Body of pancreas (tissue), 4 donors: ENCODE measurements around the gene PTGS2. TPM values are rescaled to one million over a fixed set of nuclear protein-coding genes. Genes with fewer than 3 reads are reported as not detected.

ENCODE experiments used
- ATAC-seq: fragments of 150-250 bp; one replicate; pipeline ENCODE4 v1.9.1; 2016
- DNase-seq, 4 donors: peaks; one replicate each; pipeline ENCODE4 v3.0.0-alpha.2; 2019
- H3K27ac ChIP-seq, 4 donors: fragments of 200-600 bp; sonication (generic); 1 replicate in 3 of 4; 2 replicates in 1 of 4; pipeline versions ENCODE4 v1.5.1 to v1.6.1; 2016 to 2019; ENCODE audit warnings: mild to moderate bottlenecking in 1 of 4, mixed read lengths in 1 of 4, moderate library complexity in 1 of 4
- H3K27me3 ChIP-seq, 2 donors: fragments of 200-600 bp; sonication (generic); one replicate each; pipeline ENCODE4 v1.6.0; 2016; ENCODE audit warnings: mild to moderate bottlenecking in 1 of 2
- H3K36me3 ChIP-seq, 2 donors: fragments of 200-600 bp; sonication (generic); replicated peaks in 1 of 2; 2 replicates each; pipeline ENCODE4 v1.5.1; 2016; ENCODE audit warnings: low read depth in 2 of 2; ENCODE audit not compliant: insufficient read depth in 1 of 2
- H3K4me1 ChIP-seq: fragments of 200-600 bp; sonication (generic); one replicate; pipeline ENCODE4 v1.6.0; 2016
- H3K4me3 ChIP-seq, 2 donors: fragments of 200-600 bp; sonication (generic); 1 replicate in 1 of 2; 2 replicates in 1 of 2; pipeline ENCODE4 v1.5.1; 2016 to 2019
- H3K9me3 ChIP-seq, 3 donors: fragments of 200-600 bp; sonication (generic); 1 replicate in 2 of 3; 2 replicates in 1 of 3; pipeline ENCODE4 v1.5.1; 2016
- POLR2A ChIP-seq, 3 donors: fragments of 450-650 bp; IDR thresholded peaks; one replicate each; pipeline ENCODE4 v1.6.1; 2016; ENCODE audit warnings: antibody characterized with exemption in 3 of 3, mild to moderate bottlenecking in 2 of 3
- WGBS, 2 donors: methylation state at CpG; one replicate each; pipeline ENCODE4 v1.1.5; 2017; 5-methylcytosine and 5-hydroxymethylcytosine counted together
- intact Hi-C: fragments of 100-400 bp; cut with DNase I; formaldehyde crosslinking; loops from one replicate; pipeline ENCODE4 v1.15.1; 2023
- total RNA-seq, 2 donors: library from RNA; depleted of rRNA; stranded (reverse); fragments of >200 nt; gene quantifications; one replicate each; pipeline ENCODE4 v1.1.0, GENCODE V29; 2016
- TF ChIP-seq, protein P1 (sequence below), 7 experiments: fragments of 450-650 bp in 4 of 7; fragments of 200-600 bp in 3 of 7; sonication (generic) in 3 of 7; IDR thresholded peaks; one replicate each; pipeline ENCODE4 v1.5.1; 2016 to 2019; ENCODE audit warnings: antibody characterized with exemption in 7 of 7

Gene PTGS2
- 1 to 10 TPM; 1.3 to 3.3 TPM for total RNA-seq

DNA sequence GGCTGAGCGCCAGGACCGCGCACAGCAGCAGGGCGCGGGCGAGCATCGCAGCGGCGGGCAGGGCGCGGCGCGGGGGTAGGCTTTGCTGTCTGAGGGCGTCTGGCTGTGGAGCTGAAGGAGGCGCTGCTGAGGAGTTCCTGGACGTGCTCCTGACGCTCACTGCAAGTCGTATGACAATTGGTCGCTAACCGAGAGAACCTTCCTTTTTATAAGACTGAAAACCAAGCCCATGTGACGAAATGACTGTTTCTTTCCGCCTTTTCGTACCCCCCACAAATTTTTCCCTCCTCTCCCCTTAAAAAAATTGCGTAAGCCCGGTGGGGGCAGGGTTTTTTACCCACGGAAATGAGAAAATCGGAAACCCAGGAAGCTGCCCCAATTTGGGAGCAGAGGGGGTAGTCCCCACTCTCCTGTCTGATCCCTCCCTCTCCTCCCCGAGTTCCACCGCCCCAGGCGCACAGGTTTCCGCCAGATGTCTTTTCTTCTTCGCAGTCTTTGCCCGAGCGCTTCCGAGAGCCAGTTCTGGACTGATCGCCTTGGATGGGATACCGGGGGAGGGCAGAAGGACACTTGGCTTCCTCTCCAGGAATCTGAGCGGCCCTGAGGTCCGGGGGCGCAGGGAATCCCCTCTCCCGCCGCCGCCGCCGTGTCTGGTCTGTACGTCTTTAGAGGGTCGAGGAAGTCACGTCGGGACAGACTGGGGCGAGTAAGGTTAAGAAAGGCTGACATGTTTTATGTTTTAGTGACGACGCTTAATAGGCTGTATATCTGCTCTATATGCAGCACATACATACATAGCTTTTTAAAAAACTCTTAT is at the start of gene PTGS2:
Gene PTGS2, minus strand, starts transcription at position 179 of the 817 bp plus-strand sequence. Its CDS starts 133 bp downstream, at position 46.
- H3K36me3 ChIP-seq, result no peaks in the 10 kb centered on the region
- WGBS, 2 donors, result 1% methylated on average over 43 to 52 of the region's 52 CpGs
- peak within 1 kb of the TSS; percentile 10 to 77 (median 38) for H3K27ac ChIP-seq
- TF ChIP-seq, protein P1, sequence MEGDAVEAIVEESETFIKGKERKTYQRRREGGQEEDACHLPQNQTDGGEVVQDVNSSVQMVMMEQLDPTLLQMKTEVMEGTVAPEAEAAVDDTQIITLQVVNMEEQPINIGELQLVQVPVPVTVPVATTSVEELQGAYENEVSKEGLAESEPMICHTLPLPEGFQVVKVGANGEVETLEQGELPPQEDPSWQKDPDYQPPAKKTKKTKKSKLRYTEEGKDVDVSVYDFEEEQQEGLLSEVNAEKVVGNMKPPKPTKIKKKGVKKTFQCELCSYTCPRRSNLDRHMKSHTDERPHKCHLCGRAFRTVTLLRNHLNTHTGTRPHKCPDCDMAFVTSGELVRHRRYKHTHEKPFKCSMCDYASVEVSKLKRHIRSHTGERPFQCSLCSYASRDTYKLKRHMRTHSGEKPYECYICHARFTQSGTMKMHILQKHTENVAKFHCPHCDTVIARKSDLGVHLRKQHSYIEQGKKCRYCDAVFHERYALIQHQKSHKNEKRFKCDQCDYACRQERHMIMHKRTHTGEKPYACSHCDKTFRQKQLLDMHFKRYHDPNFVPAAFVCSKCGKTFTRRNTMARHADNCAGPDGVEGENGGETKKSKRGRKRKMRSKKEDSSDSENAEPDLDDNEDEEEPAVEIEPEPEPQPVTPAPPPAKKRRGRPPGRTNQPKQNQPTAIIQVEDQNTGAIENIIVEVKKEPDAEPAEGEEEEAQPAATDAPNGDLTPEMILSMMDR (IDR thresholded peaks at IDR 0.05), result peak in 5 of 7 experiments; percentile 7 to 37 (median 28)
- TF ChIP-seq POLR2A (IDR thresholded peaks at IDR 0.05), result peak in 2 of 3 donors; percentile 40 to 61
- ATAC-seq (peak; percentile 85), DNase-seq (peak; percentile 53 to 76 (median 68))
- intact Hi-C loops, result no loop called here
- H3K27me3 ChIP-seq, result no peaks in the 10 kb centered on the region
- H3K4me1 ChIP-seq, result peaks cover 8% of the 10 kb centered on the region
- H3K9me3 ChIP-seq, result no peaks in the 10 kb centered on the region
- peak within 1 kb of the TSS; percentile 7 to 45 for H3K4me3 ChIP-seq

DNA sequence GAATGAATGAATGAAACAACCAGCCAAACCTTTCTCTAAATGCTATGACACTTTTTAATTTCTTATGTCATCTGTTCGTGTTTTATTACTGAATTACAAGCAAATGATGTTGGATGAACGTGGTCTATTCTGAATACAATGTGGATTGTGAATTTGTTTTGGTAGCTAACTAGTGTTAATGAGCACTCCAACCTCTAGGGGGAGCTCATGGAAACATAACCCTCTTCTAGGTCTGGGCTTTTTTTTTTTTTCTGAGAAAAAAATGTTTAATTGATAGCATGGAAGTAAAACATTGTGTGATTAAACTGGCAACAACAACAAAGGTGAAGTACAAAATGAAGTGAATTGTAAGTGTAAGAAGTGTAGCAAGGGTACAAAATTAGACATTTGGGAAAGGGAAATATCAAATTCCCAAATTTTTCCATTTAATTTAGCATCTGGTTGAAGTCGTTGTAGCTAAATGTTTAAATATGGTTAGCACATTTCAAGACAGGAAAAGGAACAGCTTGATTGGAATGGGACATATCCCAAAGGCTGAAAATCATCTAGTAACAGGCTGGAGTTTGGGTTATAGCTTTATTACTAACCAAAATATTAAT is 42.6 kb upstream of the PTGS2 start:
- DNase-seq (peak in 1 of 4 donors; percentile 13), ATAC-seq (no peak)
- Histone ChIP-seq H3K36me3 (no peaks in the 10 kb centered on the region), H3K4me1 (no peaks in the 10 kb centered on the region), H3K9me3 (no peaks in the 10 kb centered on the region), H3K27me3 (no peaks in the 10 kb centered on the region), H3K4me3 (no peak overlapping the region), H3K27ac (no peak overlapping the region)
- WGBS, 2 donors, result 48 to 59% methylated on average over 3 of the region's 3 CpGs
- intact Hi-C loops, result no loop called here
- TF ChIP-seq, protein P1 (IDR thresholded peaks at IDR 0.05), result peak in 2 of 7 experiments; percentile 6 to 28
- no peak for TF ChIP-seq POLR2A (IDR thresholded peaks at IDR 0.05)

DNA sequence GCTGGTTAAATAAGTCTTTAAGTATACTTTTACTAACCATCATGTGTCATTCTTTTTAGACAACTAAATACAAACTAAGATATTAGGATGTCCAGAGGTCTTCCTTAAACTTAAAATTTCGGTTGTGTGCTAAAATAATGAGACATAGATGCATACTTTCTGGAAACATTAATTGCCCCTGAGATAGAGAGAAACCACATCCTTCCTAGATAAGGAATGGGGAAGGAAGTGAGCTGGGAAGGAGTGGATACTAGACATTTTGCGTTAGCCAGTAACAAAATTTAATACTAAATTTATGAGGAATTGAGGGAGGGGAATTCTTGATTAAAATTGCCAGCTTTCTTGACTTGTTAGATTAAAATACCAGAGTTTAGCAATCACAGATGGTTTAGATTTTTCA is 37.1 kb upstream of the PTGS2 start:
- intact Hi-C loops, result no loop called here
- Histone ChIP-seq H3K27ac (no peak overlapping the region), H3K4me1 (no peaks in the 10 kb centered on the region), H3K4me3 (no peak overlapping the region), H3K36me3 (no peaks in the 10 kb centered on the region), H3K27me3 (no peaks in the 10 kb centered on the region), H3K9me3 (no peaks in the 10 kb centered on the region)
- WGBS, 2 donors, result 36 to 38% methylated on average over 2 of the region's 2 CpGs
- ATAC-seq (no peak), DNase-seq (no peak)
- no peak for TF ChIP-seq POLR2A (IDR thresholded peaks at IDR 0.05)
- TF ChIP-seq, protein P1 (IDR thresholded peaks at IDR 0.05), result no peak

- Histone ChIP-seq H3K4me3 (no peak overlapping the region), H3K27ac (no peak overlapping the region), H3K27me3 (no peaks in the 10 kb centered on the region), H3K9me3 (no peaks in the 10 kb centered on the region), H3K4me1 (no peaks in the 10 kb centered on the region), H3K36me3 (no peaks in the 10 kb centered on the region)
- 49 to 52% methylated on average over 5 of the region's 5 CpGs for WGBS, 2 donors
- DNase-seq, result no peak
- ATAC-seq, result no peak
- intact Hi-C loops, result no loop called here
- no peak for TF ChIP-seq POLR2A (IDR thresholded peaks at IDR 0.05)
- TF ChIP-seq, protein P1 (IDR thresholded peaks at IDR 0.05), result no peak
Observed at GRCh38 chr1:186715887-186716809, 35.9 kb upstream of the PTGS2 start.
